HG02938 (cell line): ENCODE measurements around the gene GAS2.

Experiments
- ATAC-seq: cut with Tn5 transposase; IDR thresholded peaks from one replicate; pipeline ENCODE4 v1.9.1; 2021; ENCODE audit warnings: mild to moderate bottlenecking, moderate library complexity; ENCODE audit not compliant: unreplicated experiment

GAS2 gene

DNA sequence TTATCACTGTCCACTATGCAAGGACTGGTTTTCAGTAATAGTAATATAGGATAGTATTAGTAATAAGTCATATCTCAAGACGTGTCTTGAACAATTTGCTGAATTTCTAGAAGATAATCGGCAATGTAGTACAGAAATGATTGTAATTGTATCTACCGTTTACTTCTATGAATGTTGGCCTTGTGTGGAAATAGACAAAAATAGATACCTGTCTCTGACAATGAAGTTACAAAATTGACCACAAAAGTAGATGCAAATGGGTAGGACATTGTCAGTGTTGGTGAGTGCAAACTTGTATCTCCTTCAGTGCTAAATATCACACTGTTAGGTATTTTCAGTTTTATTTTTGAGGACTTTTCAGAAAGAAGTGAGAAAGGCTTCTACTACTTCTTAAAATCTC, 120.1 kb downstream of the GAS2 start:
- peak; percentile 88 for ATAC-seq

GRCh38 chr11:22787055-22787454, 120.6 kb downstream of the GAS2 start:
- no peak for ATAC-seq

- ATAC-seq: no peak
Measured at GRCh38 chr11:22787551-22788162, 121.2 kb downstream of the GAS2 start.

- ATAC-seq: no peak
Measured at GRCh38 chr11:22792497-22792896, 126.1 kb downstream of the GAS2 start.

- ATAC-seq: no peak
Measured at GRCh38 chr11:22795914-22796313, 129.5 kb downstream of the GAS2 start.

- ATAC-seq: no peak
Measured at GRCh38 chr11:22797047-22797446, 130.6 kb downstream of the GAS2 start.

DNA sequence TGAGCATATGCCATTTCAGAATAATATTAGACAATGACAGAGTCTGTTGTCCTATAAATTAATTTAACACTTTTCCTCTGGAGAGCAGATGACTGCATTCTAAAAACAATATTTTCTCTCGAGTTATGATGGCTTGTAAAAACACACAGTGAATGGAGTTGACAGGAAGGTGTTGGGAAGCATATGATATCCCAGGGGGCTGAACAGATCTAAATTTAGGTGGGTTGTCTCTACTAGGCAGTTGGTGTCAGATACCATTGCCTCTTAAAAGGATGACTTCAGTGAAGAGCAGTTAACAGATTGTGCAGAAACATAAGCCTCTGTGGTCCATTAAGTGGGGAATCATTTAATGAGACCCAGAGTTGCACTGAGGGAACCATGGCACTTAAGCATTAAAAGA, 132.5 kb downstream of the GAS2 start:
- no peak for ATAC-seq

DNA sequence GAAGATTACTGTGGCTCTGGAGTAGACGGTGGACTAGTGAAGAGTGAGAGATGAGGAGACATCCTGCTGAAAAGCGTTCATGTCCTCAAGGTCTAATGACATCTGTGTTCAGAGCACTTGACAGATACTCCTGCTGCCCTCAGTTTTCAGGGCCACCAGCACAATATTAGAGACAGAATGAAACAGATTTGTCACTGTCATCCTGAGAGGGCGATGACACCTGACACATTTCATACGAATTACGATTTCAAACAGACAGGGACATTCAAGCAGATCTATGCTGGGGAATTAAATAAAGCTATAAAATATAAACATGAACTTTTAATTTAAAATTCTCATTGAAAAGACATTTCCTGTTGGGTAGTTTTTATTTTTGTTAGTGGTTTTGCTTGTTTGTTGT, 134.1 kb downstream of the GAS2 start:
- no peak for ATAC-seq

- no peak for ATAC-seq
Measured at GRCh38 chr11:22802861-22803260, 136.4 kb downstream of the GAS2 start.

DNA sequence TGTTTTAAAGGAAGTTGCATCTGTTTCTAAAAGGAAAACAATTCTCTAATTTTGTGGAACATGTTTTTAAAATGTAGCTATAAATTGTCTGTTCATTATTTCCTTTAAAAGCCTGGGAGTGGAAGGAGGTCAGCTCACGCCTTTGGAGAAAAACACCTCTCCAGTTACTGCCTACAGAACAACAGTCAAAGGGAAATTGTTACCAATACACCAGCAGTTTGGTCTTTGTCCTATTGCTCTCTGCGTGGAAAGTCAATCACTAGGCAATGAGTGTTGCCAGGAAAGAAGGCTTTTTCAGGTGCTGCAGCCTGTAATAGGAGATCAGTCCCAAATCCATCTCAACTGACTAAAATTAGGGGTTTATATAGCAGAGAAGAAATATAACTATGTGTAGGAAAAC, 141.0 kb downstream of the GAS2 start:
- ATAC-seq: no peak

DNA sequence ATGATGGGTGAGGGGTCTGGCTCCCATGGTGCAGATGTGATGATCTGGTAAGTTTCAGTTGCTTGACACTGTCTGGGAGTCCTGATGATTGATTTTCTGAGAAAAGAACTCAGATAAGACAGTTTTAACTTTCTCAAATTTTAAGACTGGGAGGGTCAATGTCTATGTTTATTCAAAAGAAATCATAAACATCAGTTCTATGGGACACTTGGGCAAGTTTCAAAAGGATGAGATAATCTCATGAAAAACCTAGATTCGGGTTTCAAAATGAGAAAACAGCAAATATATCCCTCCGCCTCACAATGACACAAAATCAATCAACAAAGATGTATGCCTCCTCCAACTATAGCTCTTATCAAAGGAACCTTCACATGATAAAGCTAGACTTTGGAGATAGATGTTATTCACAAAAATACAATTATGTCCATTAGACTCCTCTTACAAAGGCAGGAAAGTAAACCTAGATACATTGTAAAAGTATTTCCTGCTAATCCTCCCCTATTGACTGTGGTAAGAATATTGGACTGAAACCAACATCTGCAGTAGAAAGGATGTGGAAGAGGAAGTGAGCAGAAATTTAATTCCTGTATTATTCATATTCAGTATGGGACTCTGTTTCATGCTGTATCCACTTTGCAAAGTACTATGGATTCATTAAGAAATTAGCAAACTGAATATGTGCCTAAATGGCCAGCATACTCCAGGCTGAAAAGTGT, 141.6 kb downstream of the GAS2 start:
- peak; percentile 98 for ATAC-seq

DNA sequence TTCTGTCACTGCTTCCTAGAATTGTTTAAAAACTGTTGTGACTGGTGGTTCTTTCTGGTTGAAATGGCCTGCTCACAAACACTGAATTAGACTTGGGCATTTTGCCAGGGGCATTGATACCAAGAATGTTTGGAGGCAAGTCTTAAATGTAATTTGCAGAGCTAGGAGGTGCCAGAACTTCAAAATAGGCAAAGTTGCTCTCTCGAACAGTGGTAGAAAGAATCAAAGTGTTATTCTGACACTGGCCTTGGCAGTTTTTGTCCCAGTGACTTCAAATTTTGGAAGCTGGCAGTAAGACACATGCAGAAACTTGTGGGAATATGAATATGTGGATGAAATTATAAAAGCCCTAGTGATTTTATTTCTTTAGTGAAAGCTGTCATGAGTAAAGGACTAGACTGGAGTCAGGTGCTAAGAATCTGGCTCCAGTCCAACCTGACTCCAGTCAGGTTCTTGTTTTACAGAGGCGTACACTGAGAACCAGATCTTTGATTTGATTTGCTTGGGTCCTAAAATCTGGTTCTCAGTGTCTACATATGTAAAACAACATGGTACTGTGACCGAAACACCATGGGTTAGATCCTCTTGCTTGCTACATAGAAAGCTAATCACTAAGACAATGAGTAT, 142.3 kb downstream of the GAS2 start:
- peak; percentile 25 for ATAC-seq

GRCh38 chr11:22809893-22810292, 143.5 kb downstream of the GAS2 start:
- ATAC-seq: no peak

DNA sequence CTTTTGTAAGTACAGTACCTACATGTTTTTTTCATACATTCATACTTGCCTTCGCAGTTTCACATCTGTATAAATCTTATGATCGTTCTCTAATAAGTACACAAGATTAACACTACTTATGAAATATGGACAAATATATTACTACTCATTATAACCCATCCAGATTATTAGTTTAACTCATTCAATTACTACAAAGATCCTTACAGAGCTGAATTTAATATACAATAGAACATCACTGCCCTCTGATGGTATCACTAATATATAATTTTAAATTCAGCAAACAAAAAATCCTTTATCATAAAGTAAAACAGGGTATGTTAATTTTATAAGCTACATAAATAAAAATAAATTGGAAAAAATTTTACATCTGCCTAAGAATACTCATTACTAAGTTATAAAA, 155.8 kb downstream of the GAS2 start:
- ATAC-seq: no peak

DNA sequence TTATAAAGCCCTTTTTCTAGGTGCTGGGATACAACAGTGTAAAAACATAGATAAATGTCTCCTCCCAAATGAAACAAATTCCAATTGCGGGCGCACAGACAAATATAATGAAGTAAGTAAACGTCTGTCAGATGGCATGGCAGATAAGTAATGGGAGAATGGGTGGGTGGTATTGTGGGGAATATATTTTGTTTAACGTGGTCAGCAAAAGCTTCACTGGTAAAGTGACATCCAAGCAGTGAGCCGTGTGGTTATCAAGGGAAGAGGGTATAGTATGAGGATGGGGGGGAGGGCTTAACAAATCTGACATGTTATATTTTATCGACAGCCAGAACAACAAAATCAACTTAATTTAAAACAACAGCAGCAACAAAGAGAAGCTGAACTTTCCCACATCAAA, 162.0 kb downstream of the GAS2 start:
- ATAC-seq: no peak

DNA sequence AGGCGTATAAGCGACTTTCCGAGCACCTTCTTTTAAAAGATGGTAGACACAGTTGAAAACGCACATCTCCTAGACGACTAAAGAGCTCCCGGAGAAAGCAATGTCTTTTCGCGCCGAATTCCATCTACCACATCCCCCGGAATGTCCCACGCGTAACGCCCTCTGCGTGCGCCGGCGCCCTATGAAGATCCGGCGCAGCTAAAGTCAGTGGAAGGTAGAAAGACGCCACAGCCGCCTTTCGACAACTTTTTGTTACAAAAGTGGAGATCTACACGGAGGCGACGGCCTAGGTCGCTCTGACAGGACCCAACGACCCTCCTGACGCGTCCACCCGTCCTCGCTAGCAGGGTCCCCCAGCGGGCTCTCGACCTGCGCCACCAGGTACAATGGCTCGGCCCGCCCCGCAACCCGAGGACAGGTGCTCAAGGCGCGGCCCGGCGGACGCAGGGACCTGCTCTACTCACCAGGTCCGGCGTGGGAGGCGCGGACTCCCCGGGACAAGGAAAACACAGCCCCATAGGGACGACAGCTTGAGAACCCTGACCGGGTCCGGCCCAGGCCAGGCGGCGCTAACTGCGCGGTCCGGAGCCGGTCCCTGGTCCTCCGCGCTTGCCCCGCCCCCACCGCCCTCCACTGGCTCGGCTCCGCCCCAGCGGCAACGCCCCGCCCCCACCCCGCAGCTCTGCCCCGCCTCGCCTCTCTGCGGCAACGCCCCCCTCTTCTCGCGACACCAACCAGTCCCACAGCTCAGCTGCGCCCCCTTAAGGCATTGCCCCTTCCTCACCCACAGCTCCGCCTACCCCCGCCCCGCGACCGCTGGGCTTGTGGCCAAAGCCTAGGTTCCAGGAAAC, 163.0 kb downstream of the GAS2 start, which contains the start of gene SVIP:
Gene SVIP (minus strand): TSS at position 571 of the 851 bp plus-strand sequence. CDS start 53 bp downstream, at position 518.
- ATAC-seq: peak; percentile 89

- no peak for ATAC-seq
Measured at GRCh38 chr11:22830082-22830414, 163.6 kb downstream of the GAS2 start.

DNA sequence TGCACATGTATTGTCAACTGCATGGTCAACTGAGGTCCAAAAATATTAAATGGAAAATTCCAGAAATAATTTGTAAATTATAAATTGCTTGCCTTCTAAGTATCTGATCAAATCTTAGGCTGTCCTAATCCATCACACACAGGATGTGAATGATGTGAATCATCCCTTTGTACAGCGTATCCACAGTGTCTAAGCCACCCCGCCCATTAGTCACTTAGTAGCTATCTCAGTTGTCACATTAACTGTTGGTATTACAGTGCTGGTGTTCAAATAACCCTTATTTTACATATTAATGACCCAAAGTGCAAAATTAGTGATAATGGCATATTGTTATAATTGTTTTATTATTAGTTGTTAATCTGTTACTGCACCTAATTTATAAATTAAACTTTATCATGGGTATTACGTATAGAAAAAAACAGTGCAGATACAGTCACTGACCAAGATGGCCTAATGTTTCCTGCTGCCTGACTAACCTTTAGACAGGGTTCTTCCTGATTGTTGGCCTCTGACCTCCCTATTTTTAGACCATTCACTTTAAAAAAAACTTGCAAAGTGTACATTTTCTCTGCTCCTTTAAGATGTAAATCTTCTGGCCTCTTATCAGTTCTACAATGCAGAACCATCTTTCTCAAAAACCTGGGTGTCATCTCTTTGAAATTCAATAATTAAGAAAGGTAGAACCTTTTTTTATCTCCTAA, 166.1 kb downstream of the GAS2 start:
- ATAC-seq: no peak

DNA sequence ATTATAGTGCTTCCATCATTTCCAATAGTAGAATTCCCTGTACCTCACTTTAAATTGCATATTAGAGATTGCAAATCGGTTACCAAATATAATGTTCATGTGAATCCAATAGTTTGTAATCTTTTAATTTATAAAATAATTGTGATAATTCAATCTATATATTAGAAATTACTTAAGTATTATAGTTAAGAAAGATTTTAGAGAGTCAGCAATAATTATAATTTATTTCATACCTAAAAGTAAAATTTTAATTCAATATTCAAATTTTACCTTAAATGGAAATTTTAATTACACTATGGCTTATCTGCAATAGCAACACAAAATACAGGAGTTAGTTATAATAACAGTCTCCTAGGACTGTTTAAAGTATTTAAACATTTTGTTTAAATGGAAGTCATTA, 180.3 kb downstream of the GAS2 start:
- ATAC-seq: no peak

- no peak for ATAC-seq
Measured at GRCh38 chr11:22851477-22851876, 185.1 kb downstream of the GAS2 start.

- ATAC-seq: no peak
Measured at GRCh38 chr11:22859756-22860155, 193.3 kb downstream of the GAS2 start.
